Natural killer cell (primary cell): ENCODE data around the gene WHRN. TPM values are rescaled to one million over a fixed set of nuclear protein-coding genes. Genes with fewer than 3 reads are reported as not detected.

Source experiments
- ATAC-seq, 3 donors: fragments of 150-1000 bp in 2 of 3; fragments of 200-7000 bp in 1 of 3; cut with Tn5 transposase; 1 replicate in 1 of 3; 2 replicates in 2 of 3; pipeline ENCODE4 v1.10.0; 2021; ENCODE audit warnings: mild to moderate bottlenecking in 2 of 3, moderate library complexity in 2 of 3
- DNase-seq, 2 donors: peaks; one replicate each; pipeline versions ENCODE4 v3.0.0 to v3.0.0-alpha.2; 2013 to 2021; ENCODE audit warnings: mixed read lengths in 1 of 2
- H3K27ac ChIP-seq: one replicate; pipeline ENCODE4 v1.5.1; 2013; ENCODE audit warnings: mild to moderate bottlenecking, low read length
- H3K27me3 ChIP-seq: one replicate; pipeline ENCODE4 v1.6.1; 2013; ENCODE audit warnings: low read length; ENCODE audit not compliant: control insufficient read depth, insufficient read depth
- H3K36me3 ChIP-seq: one replicate; pipeline ENCODE4 v1.6.1; 2013; ENCODE audit warnings: low read length; ENCODE audit not compliant: control insufficient read depth, insufficient read depth
- H3K4me1 ChIP-seq: one replicate; pipeline ENCODE4 v1.6.1; 2013; ENCODE audit warnings: low read length; ENCODE audit not compliant: control insufficient read depth, insufficient read depth
- H3K4me3 ChIP-seq: one replicate; pipeline ENCODE4 v1.5.1; 2013; ENCODE audit warnings: low read length
- H3K9me3 ChIP-seq: one replicate; pipeline ENCODE4 v1.6.1; 2013; ENCODE audit warnings: low read length; ENCODE audit not compliant: control insufficient read depth, insufficient read depth
- H3K27ac Mint-ChIP-seq, 2 donors: one replicate each; pipeline ENCODE4 v1.8.0; 2022; ENCODE audit warnings: mild to moderate bottlenecking in 2 of 2, mixed read lengths in 2 of 2, moderate library complexity in 1 of 2
- H3K27me3 Mint-ChIP-seq, 2 donors: one replicate each; pipeline ENCODE4 v1.8.0; 2022; ENCODE audit warnings: low read depth in 2 of 2, mixed read lengths in 2 of 2
- H3K36me3 Mint-ChIP-seq: one replicate; pipeline ENCODE4 v1.8.0; 2022; ENCODE audit warnings: mixed read lengths
- H3K4me1 Mint-ChIP-seq, 2 donors: one replicate each; pipeline ENCODE4 v1.8.0; 2022; ENCODE audit warnings: mixed read lengths in 2 of 2
- H3K4me3 Mint-ChIP-seq: one replicate; pipeline ENCODE4 v1.8.0; 2022; ENCODE audit warnings: mild to moderate bottlenecking, moderate library complexity, mixed read lengths
- H3K9me3 Mint-ChIP-seq, 2 donors: one replicate each; pipeline ENCODE4 v1.8.0; 2022; ENCODE audit warnings: mixed read lengths in 2 of 2
- WGBS: methylation state at CpG from one replicate; pipeline ENCODE4 v1.1.7; 2013; ENCODE audit warnings: missing lambda C conversion rate; ENCODE audit not compliant: insufficient coverage; 5-methylcytosine and 5-hydroxymethylcytosine counted together
- intact Hi-C: fragments of 100-400 bp; cut with micrococcal nuclease; formaldehyde crosslinking; loops from one replicate; pipeline ENCODE4 v1.14.2; 2022
- total RNA-seq, 4 donors: library from RNA; stranded (reverse); fragments of 120-200 nt in 1 of 4; gene quantifications; one replicate each; pipeline versions ENCODE4 v1.2.3 to v1.2.4, GENCODE V29; 2013 to 2022
- TF ChIP-seq, protein P1 (sequence below): fragments of 200-600 bp; IDR thresholded peaks from one replicate; pipeline ENCODE4 v1.8.0; 2022; ENCODE audit warnings: antibody characterized with exemption

WHRN gene
- total RNA-seq, 3 donors from 2014 or later (not counting 1 experiment from before 2014, with no cell fraction given): 29.8 to 90.6 (median 36.8) TPM

DNA sequence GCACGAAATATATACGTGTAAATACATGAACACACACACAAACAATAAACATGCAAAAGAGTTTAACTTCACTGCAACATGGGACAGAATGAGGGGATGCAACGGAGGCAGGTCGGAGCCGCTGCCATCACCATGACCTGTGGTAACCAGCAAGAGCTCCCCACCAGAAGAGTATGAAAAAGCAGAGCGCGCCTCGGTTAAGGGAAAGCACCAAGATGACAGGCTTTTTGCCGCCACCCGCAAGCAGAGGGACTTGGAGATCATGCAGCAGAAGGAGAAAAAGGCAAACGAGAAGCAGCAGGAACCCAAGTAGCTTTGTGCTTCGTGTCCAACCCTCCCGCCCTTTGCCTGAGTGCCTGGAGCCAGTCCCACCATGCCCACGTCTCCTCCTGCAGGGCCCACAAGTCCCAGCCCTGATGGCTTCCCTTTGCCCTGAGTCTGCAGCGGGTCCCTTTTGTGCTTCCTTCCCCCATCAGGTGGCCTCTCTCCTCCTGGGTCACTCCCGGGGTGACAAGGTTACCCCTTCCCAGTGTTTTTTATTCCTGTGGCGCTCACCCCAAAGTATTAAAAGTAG is 13.8 kb downstream of the WHRN start:
- Histone ChIP-seq H3K27ac (no peak overlapping the region), H3K9me3 (no peaks in the 10 kb centered on the region), H3K4me3 (no peak overlapping the region), H3K36me3 (no peaks in the 10 kb centered on the region), H3K27me3 (no peaks in the 10 kb centered on the region), H3K4me1 (no peaks in the 10 kb centered on the region)
- H3K4me1 Mint-ChIP-seq: peaks cover 0 to 14% of the 10 kb centered on the region in 2 donors
- no peaks in the 10 kb centered on the region for H3K36me3 Mint-ChIP-seq
- no peak for DNase-seq
- TF ChIP-seq, protein P1, sequence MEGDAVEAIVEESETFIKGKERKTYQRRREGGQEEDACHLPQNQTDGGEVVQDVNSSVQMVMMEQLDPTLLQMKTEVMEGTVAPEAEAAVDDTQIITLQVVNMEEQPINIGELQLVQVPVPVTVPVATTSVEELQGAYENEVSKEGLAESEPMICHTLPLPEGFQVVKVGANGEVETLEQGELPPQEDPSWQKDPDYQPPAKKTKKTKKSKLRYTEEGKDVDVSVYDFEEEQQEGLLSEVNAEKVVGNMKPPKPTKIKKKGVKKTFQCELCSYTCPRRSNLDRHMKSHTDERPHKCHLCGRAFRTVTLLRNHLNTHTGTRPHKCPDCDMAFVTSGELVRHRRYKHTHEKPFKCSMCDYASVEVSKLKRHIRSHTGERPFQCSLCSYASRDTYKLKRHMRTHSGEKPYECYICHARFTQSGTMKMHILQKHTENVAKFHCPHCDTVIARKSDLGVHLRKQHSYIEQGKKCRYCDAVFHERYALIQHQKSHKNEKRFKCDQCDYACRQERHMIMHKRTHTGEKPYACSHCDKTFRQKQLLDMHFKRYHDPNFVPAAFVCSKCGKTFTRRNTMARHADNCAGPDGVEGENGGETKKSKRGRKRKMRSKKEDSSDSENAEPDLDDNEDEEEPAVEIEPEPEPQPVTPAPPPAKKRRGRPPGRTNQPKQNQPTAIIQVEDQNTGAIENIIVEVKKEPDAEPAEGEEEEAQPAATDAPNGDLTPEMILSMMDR: no peak
- intact Hi-C loops: no loop called here
- peaks cover 11 to 14% of the 10 kb centered on the region in 2 donors for H3K27me3 Mint-ChIP-seq
- no peak overlapping the region for H3K4me3 Mint-ChIP-seq
- no peak for ATAC-seq
- no peaks in the 10 kb centered on the region for H3K9me3 Mint-ChIP-seq
- H3K27ac Mint-ChIP-seq: no peak overlapping the region
- 88% methylated on average over 15 of the region's 17 CpGs for WGBS

- Histone ChIP-seq H3K4me3 (no peak overlapping the region), H3K9me3 (no peaks in the 10 kb centered on the region), H3K27ac (no peak overlapping the region), H3K27me3 (no peaks in the 10 kb centered on the region), H3K4me1 (peaks cover 9% of the 10 kb centered on the region), H3K36me3 (no peaks in the 10 kb centered on the region)
- peaks cover 7 to 10% of the 10 kb centered on the region in 2 donors for H3K27me3 Mint-ChIP-seq
- TF ChIP-seq, protein P1: no peak
- peaks cover 0 to 13% of the 10 kb centered on the region in 2 donors for H3K4me1 Mint-ChIP-seq
- H3K27ac Mint-ChIP-seq: no peak overlapping the region
- DNase-seq (no peak), ATAC-seq (no peak)
- H3K9me3 Mint-ChIP-seq: no peaks in the 10 kb centered on the region
- no peak overlapping the region for H3K4me3 Mint-ChIP-seq
- no peaks in the 10 kb centered on the region for H3K36me3 Mint-ChIP-seq
- WGBS: 89% methylated on average over 12 of the region's 12 CpGs
- intact Hi-C loops: loop anchor here (5.0 kb wide), 2 partner anchors 83 to 97 kb away; partner anchors contain the start of gene ATP6V1G1
These were observed 15.3 kb downstream of the WHRN start for GRCh38 chr9:114489928-114490327.

- Mint-ChIP-seq H3K4me3 (no peak overlapping the region), H3K9me3 (no peaks in the 10 kb centered on the region), H3K27ac (no peak overlapping the region), H3K4me1 (peaks cover 0 to 17% of the 10 kb centered on the region in 2 donors), H3K36me3 (no peaks in the 10 kb centered on the region), H3K27me3 (peaks cover 0 to 4% of the 10 kb centered on the region in 2 donors)
- ATAC-seq: no peak
- TF ChIP-seq, protein P1: no peak
- intact Hi-C loops: loop anchor here (5.0 kb wide), 2 partner anchors 81 to 99 kb away; partner anchors contain the start of gene ATP6V1G1
- WGBS: 77% methylated on average over 6 of the region's 7 CpGs
- DNase-seq: no peak
- no peak overlapping the region for H3K4me3 ChIP-seq
- H3K4me1 ChIP-seq: peaks cover 9% of the 10 kb centered on the region
- H3K9me3 ChIP-seq: no peaks in the 10 kb centered on the region
- H3K27me3 ChIP-seq: no peaks in the 10 kb centered on the region
- no peak overlapping the region for H3K27ac ChIP-seq
- no peaks in the 10 kb centered on the region for H3K36me3 ChIP-seq
These were observed 16.7 kb downstream of the WHRN start for GRCh38 chr9:114488398-114489129.
